AG04450 (cell line): Measurements from ENCODE around the gene DMD. TPM values are rescaled to one million over a fixed set of nuclear protein-coding genes. Genes with fewer than 3 reads are reported as not detected.

Experiments used
- CTCF ChIA-PET: fragments of 300-600, 350-600 bp; formaldehyde crosslinking; extraction: SDS; loops from one replicate; lab custom pipeline; 2022; ENCODE audit warnings: antibody characterized with exemption, inconsistent platforms; lab: Charles Lee
- POLR2A ChIA-PET: fragments of 350-600 bp; formaldehyde crosslinking; extraction: SDS; loops from one replicate; lab custom pipeline; 2021; ENCODE audit warnings: antibody characterized with exemption, inconsistent platforms; lab: Yijun Ruan, JAX
- DNase-seq: peaks from one replicate; pipeline ENCODE4 v3.0.0-alpha.2; 2011; ENCODE audit warnings: low read depth, low spot score
- H3K27ac ChIP-seq: one replicate; pipeline ENCODE4 v1.5.1; 2012; ENCODE audit warnings: low read depth, low read length, control low read depth
- H3K27me3 ChIP-seq: one replicate; pipeline ENCODE4 v1.6.0; 2012; ENCODE audit warnings: low read length; ENCODE audit not compliant: control insufficient read depth, insufficient read depth
- H3K4me3 ChIP-seq: 2 replicates; pipeline ENCODE4 v1.5.1; 2011; ENCODE audit warnings: mild to moderate bottlenecking, low read depth, low read length, control low read depth
- H3K9me3 ChIP-seq: 2 replicates; pipeline ENCODE4 v1.5.1; 2012; ENCODE audit warnings: low read length; ENCODE audit not compliant: control insufficient read depth, insufficient read depth
- CTCF ChIP-seq: IDR thresholded peaks from 2 replicates; pipeline ENCODE4 v1.5.1; 2011; ENCODE audit warnings: low read depth, low read length, control low read depth, inconsistent platforms
- polyA plus RNA-seq: library from polyadenylated mRNA; depleted of rRNA; stranded (reverse); fragments of >200 nt; gene quantifications from 2 replicates; pipeline ENCODE4 v1.2.3, GENCODE V29; 2011

Gene DMD
- polyA plus RNA-seq, 1 experiment: 7.6 TPM

GRCh38 chrX:32195611-32196010 is 1015.7 kb downstream of the DMD start:
- Histone ChIP-seq H3K4me3 (no peak overlapping the region), H3K27ac (no peak overlapping the region), H3K9me3 (no peaks in the 10 kb centered on the region; the same call in 1 of the 2 replicates), H3K27me3 (no peaks in the 10 kb centered on the region)
- no peak for DNase-seq
- no peak for TF ChIP-seq CTCF
- ChIA-PET CTCF (no interaction called here), POLR2A (no interaction called here)

- no peak for TF ChIP-seq CTCF
- Histone ChIP-seq H3K27me3 (no peaks in the 10 kb centered on the region), H3K27ac (no peak overlapping the region), H3K9me3 (no peaks in the 10 kb centered on the region; the same call in 1 of the 2 replicates), H3K4me3 (no peak overlapping the region)
- ChIA-PET CTCF (no interaction called here), POLR2A (no interaction called here)
- no peak for DNase-seq
Measured at GRCh38 chrX:32191316-32191715, 1020.0 kb downstream of the DMD start.

GRCh38 chrX:32185160-32185559 is 1026.2 kb downstream of the DMD start:
- Histone ChIP-seq H3K9me3 (no peaks in the 10 kb centered on the region), H3K4me3 (no peak overlapping the region), H3K27ac (no peak overlapping the region), H3K27me3 (no peaks in the 10 kb centered on the region)
- POLR2A ChIA-PET: no interaction called here
- no peak for DNase-seq
- CTCF ChIA-PET: no interaction called here
- no peak for TF ChIP-seq CTCF

- TF ChIP-seq CTCF: no peak
- Histone ChIP-seq H3K9me3 (no peaks in the 10 kb centered on the region), H3K27me3 (no peaks in the 10 kb centered on the region), H3K27ac (no peak overlapping the region), H3K4me3 (no peak overlapping the region)
- POLR2A ChIA-PET: no interaction called here
- CTCF ChIA-PET: no interaction called here
- DNase-seq: no peak
Measured at GRCh38 chrX:32183066-32183465, 1028.3 kb downstream of the DMD start.

GRCh38 chrX:32176510-32176909 is 1034.8 kb downstream of the DMD start:
- no peak for TF ChIP-seq CTCF
- no peak for DNase-seq
- CTCF ChIA-PET: no interaction called here

More at GRCh38 chrX:32176510-32176909, 1034.8 kb downstream of the DMD start:
- no peak overlapping the region for H3K27ac ChIP-seq
- H3K9me3 ChIP-seq: no peaks in the 10 kb centered on the region
- POLR2A ChIA-PET: no interaction called here
- no peaks in the 10 kb centered on the region for H3K27me3 ChIP-seq
- no peak overlapping the region for H3K4me3 ChIP-seq
